Activated CD4-positive, alpha-beta T cell treated with anti-CD3 and anti-CD28 coated beads, Interleukin-2, amount 10 ng/mL, durations not matched to agents 24 days and 14 days (primary cell): ENCODE data around the gene WSCD1. TPM values are rescaled to one million over a fixed set of nuclear protein-coding genes. Genes with fewer than 3 reads are reported as not detected.

Experiments
- DNase-seq: peaks from one replicate; pipeline ENCODE4 v3.0.0; 2022
- H3K27ac Mint-ChIP-seq: one replicate; pipeline ENCODE4 v1.8.0; 2022; ENCODE audit warnings: mild to moderate bottlenecking, mixed read lengths
- H3K27me3 Mint-ChIP-seq: one replicate; pipeline ENCODE4 v1.8.0; 2022; ENCODE audit warnings: mixed read lengths
- H3K36me3 Mint-ChIP-seq: one replicate; pipeline ENCODE4 v1.8.0; 2022; ENCODE audit warnings: low read depth, mild to moderate bottlenecking, mixed read lengths
- H3K4me1 Mint-ChIP-seq: one replicate; pipeline ENCODE4 v1.8.0; 2021; ENCODE audit warnings: mixed read lengths
- H3K4me3 Mint-ChIP-seq: one replicate; pipeline ENCODE4 v1.8.0; 2022; ENCODE audit warnings: mild to moderate bottlenecking, moderate library complexity, mixed read lengths
- H3K9me3 Mint-ChIP-seq: one replicate; pipeline ENCODE4 v1.8.0; 2021; ENCODE audit warnings: mixed read lengths
- intact Hi-C: fragments of 100-400 bp; cut with micrococcal nuclease; formaldehyde crosslinking; loops from one replicate; pipeline ENCODE4 v1.15.1; 2023
- total RNA-seq: library from RNA; stranded (reverse); gene quantifications from 2 replicates; pipeline ENCODE4 v1.2.3, GENCODE V29; 2022

WSCD1 gene
- total RNA-seq, 1 donor from 2014 or later: not detected

DNA sequence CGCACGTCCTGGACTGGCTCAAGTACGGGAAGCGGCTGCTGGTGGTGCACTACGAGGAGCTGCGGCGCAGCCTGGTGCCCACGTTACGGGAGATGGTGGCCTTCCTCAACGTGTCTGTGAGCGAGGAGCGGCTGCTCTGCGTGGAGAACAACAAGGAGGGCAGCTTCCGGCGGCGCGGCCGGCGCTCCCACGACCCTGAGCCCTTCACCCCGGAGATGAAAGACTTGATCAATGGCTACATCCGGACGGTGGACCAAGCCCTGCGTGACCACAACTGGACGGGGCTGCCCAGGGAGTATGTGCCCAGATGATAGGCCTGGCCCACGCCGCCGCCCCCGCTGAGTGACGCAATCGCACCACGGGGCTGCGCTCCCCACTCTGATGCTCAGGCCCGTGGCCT, 50.2 kb downstream of the WSCD1 start:
- Mint-ChIP-seq H3K9me3 (peaks cover 5% of the 10 kb centered on the region), H3K36me3 (no peaks in the 10 kb centered on the region), H3K4me1 (no peaks in the 10 kb centered on the region), H3K27me3 (no peaks in the 10 kb centered on the region), H3K27ac (no peak overlapping the region), H3K4me3 (no peak overlapping the region)
- DNase-seq: no peak
- intact Hi-C loops: no loop called here

DNA sequence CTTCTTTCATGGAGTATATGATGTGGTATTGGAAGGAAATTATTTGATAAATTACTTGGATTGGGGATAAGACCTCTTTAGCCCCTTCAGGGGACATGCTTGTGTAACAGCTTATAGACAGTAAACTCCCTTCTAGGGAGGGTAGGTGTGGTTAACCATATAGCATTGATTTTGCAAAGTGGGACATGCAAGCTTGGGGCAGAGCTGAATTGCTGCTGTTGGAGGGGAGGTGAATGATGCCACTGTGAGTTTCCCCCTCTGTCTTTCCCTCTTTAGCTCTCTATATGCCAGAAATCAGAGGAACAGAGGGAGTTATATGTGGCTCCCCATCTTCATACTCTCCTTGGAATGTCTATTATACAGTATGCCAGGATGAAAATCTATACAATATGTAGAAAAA, 54.7 kb downstream of the WSCD1 start:
- no peak overlapping the region for H3K4me3 Mint-ChIP-seq
- H3K27me3 Mint-ChIP-seq: no peaks in the 10 kb centered on the region
- no peaks in the 10 kb centered on the region for H3K4me1 Mint-ChIP-seq
- intact Hi-C loops: no loop called here
- DNase-seq: no peak
- peaks cover 5% of the 10 kb centered on the region for H3K9me3 Mint-ChIP-seq
- H3K27ac Mint-ChIP-seq: no peak overlapping the region
- no peaks in the 10 kb centered on the region for H3K36me3 Mint-ChIP-seq

DNA sequence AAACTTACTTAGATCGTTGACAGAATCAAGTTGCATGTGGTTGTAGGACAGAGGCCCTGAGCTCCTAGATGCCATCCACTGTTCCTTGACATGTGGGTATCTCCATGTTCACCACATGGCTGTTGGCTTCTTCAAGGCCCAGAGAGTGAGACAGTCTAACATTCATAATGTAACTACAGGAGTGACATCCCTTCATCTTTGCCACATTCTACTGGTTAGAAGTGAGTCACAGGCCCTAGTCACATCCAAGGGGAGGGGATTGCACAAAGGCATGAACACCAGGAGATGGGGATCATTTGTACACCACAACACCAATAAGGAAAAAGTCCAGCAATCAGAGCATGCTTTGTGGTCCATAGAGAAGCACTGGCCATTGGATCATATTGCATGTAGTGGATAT, 56.6 kb downstream of the WSCD1 start:
- Mint-ChIP-seq H3K9me3 (peaks cover 5% of the 10 kb centered on the region), H3K27ac (no peak overlapping the region), H3K36me3 (no peaks in the 10 kb centered on the region), H3K27me3 (no peaks in the 10 kb centered on the region), H3K4me3 (no peak overlapping the region), H3K4me1 (no peaks in the 10 kb centered on the region)
- DNase-seq: no peak
- intact Hi-C loops: no loop called here

DNA sequence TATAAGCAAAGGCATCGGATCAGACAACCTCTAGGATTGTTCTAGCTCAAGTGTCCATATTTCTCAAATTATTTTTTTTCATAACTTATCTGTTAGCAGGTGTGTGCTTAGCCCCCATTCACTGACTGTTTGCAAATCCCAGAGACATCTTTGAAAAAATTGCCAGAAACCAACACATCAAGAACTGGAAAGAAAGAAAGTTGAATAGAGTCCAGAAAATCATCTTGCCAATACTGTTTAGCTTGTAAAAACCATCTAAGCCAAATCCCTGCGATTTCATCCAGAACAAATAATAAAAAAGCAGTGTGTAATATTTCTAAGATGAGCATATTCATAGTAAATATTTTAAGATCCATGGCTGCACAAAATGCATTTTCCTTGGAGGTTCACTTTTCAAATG, 64.5 kb downstream of the WSCD1 start:
- intact Hi-C loops: no loop called here
- H3K27ac Mint-ChIP-seq: no peak overlapping the region
- no peaks in the 10 kb centered on the region for H3K4me1 Mint-ChIP-seq
- no peak for DNase-seq
- H3K36me3 Mint-ChIP-seq: no peaks in the 10 kb centered on the region
- no peaks in the 10 kb centered on the region for H3K27me3 Mint-ChIP-seq
- no peak overlapping the region for H3K4me3 Mint-ChIP-seq
- no peaks in the 10 kb centered on the region for H3K9me3 Mint-ChIP-seq

DNA sequence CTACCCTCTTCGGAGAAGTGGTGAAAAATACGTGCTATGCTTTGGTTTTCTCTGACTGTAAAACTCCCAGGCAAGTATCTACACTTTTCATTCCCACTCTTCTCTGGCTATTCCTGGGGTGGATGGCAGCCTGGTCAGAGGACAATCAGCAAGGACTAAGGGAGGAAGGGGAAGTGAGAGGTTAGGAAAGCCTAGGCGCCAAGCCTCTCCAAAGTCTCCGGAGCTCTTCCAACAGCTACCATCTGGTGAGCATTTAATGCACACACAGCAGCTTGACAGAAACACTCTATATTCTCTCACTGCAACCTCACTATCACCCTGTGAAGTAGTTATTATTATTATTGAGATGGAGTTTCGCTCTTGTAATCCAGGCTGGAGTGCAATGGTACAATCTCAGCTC, 65.1 kb downstream of the WSCD1 start:
- intact Hi-C loops: no loop called here
- no peak overlapping the region for H3K4me3 Mint-ChIP-seq
- H3K4me1 Mint-ChIP-seq: no peaks in the 10 kb centered on the region
- H3K36me3 Mint-ChIP-seq: no peaks in the 10 kb centered on the region
- H3K27me3 Mint-ChIP-seq: no peaks in the 10 kb centered on the region
- H3K27ac Mint-ChIP-seq: no peak overlapping the region
- DNase-seq: no peak
- H3K9me3 Mint-ChIP-seq: no peaks in the 10 kb centered on the region

DNA sequence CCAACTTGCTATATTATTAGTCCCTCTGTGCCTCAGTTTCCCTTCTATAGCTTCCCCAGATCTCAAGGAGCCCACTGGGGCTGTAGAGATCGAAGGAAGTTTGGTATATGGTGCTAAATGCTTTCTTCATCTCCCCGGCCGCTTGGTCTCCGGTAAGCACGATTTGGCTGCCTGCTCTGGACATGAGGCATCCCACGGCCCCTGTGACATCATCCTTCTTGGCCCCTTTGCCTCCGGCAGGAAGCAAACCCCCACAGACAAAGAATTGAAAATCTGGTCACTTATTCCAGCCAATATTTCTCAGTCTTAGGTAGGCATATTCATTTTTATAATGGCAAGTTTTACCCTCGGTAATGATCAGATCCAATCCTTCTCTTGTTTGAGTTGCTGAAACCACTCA, 65.8 kb downstream of the WSCD1 start:
- Mint-ChIP-seq H3K4me3 (no peak overlapping the region), H3K27me3 (no peaks in the 10 kb centered on the region), H3K27ac (no peak overlapping the region), H3K36me3 (no peaks in the 10 kb centered on the region), H3K4me1 (no peaks in the 10 kb centered on the region), H3K9me3 (no peaks in the 10 kb centered on the region)
- intact Hi-C loops: no loop called here
- no peak for DNase-seq

DNA sequence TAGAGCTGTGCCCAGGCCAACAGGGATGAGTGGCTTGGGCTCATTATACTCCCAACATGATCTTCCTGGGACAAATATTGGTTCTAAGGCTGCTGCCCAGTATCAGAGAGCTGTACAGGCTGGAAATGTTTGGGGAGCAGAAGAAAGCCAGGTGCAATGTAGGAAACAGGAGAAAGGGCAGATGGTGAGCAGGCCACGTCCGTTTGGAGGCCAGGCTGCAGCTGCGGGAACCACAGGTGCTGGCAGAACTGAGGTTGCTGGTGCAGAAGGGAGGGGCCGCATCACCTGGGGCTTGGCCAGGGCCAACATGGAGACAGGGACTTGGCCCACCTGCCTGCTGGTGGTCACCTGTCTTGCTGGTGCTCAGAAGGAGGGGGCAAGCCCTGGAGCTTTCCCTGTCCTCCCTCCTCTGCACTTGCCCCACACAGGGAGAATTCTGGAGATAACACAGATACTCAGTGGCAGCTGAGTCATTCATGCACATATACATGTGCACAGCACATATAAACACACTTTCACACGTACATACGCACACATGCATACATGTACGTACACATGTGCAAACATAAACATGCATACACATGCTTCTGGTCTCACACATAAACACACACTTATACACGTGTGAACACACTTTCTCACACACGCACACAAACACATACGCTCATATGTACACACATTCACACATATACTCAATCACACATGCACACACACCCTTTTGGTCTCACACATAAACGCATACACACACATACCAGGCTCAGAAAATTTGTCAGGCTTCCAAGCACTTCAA, 67.7 kb downstream of the WSCD1 start:
- intact Hi-C loops: no loop called here

DNA sequence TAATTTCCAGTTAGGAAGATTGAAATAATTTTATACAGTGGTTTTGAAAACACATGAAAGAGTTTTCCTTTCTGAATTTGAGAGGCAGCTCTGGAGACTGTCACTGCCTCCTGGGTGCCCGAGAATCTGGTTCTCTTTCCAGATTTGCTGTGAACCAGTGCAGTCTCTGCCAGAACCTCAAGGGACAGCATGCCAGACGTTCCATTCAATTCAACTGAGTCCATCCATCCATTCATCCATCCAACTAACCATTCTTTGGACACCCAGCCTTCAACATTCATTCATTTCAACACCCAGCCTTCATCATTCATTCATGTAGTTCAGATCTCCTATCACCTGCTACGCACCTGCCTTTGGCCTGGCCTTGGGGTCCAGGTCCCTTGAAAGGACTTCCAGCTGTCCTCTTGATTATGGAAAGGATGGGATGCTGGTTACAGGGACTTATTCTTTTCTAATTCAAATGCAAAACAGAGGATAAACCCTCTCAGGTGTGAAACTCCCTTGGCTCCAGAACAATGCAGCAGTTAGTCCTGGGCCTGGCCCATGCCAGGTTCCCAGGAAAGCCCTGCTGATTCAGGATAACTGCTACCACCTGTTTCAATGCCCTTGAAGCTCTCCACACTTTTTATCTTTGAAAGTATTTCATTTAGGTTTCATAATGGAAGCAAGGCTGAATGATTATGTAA, 68.7 kb downstream of the WSCD1 start:
- Mint-ChIP-seq H3K4me3 (no peak overlapping the region), H3K27ac (no peak overlapping the region), H3K27me3 (no peaks in the 10 kb centered on the region), H3K4me1 (no peaks in the 10 kb centered on the region), H3K36me3 (no peaks in the 10 kb centered on the region), H3K9me3 (no peaks in the 10 kb centered on the region)
- no peak for DNase-seq
- intact Hi-C loops: no loop called here

More for the DNA sequence above, 67.7 kb downstream of the WSCD1 start:
- H3K4me3 Mint-ChIP-seq: no peak overlapping the region
- no peaks in the 10 kb centered on the region for H3K36me3 Mint-ChIP-seq
- no peak for DNase-seq
- H3K27ac Mint-ChIP-seq: no peak overlapping the region
- H3K9me3 Mint-ChIP-seq: no peaks in the 10 kb centered on the region
- no peaks in the 10 kb centered on the region for H3K27me3 Mint-ChIP-seq
- H3K4me1 Mint-ChIP-seq: no peaks in the 10 kb centered on the region

DNA sequence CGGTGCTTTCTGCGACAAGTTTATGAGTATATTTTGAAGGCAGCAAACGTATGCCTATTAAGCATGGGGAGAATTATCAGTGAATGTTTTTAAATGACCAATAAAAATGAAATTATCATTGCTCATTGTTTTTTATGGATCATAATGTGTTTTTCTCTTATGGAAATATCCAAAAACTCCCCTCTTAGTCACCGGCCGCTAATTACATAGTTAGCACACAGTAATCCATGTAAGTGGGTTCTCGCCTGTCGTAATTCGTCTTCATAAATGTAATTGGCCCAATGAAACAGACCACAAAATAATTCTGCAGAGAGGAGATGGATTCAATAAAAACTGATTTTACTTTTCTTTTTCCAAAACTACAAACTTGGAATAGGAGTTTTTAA, 69.3 kb downstream of the WSCD1 start:
- H3K4me1 Mint-ChIP-seq: no peaks in the 10 kb centered on the region
- H3K27me3 Mint-ChIP-seq: no peaks in the 10 kb centered on the region
- no peaks in the 10 kb centered on the region for H3K9me3 Mint-ChIP-seq
- no peaks in the 10 kb centered on the region for H3K36me3 Mint-ChIP-seq
- H3K27ac Mint-ChIP-seq: no peak overlapping the region
- intact Hi-C loops: no loop called here
- no peak for DNase-seq
- H3K4me3 Mint-ChIP-seq: no peak overlapping the region

DNA sequence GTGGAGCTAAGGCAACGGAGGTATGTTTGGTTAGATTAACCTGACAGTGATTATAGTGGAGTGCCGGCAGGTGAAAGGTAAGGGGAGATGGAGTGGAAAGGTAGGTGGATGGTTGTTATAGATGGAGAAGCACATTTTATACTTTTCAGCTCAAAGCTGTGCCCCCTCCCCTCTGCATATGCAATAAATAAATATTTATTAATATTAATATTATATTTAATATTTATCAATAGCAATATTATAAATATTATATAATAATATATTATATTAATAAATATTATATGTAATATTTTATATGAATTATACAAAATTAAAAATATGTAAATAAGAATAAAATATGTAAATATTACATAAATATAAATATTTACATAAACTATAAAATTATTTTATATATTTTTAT, 70.0 kb downstream of the WSCD1 start:
- no peak overlapping the region for H3K4me3 Mint-ChIP-seq
- H3K9me3 Mint-ChIP-seq: no peaks in the 10 kb centered on the region
- H3K36me3 Mint-ChIP-seq: no peaks in the 10 kb centered on the region
- H3K27me3 Mint-ChIP-seq: no peaks in the 10 kb centered on the region
- no peaks in the 10 kb centered on the region for H3K4me1 Mint-ChIP-seq
- intact Hi-C loops: no loop called here
- no peak overlapping the region for H3K27ac Mint-ChIP-seq
- DNase-seq: no peak

DNA sequence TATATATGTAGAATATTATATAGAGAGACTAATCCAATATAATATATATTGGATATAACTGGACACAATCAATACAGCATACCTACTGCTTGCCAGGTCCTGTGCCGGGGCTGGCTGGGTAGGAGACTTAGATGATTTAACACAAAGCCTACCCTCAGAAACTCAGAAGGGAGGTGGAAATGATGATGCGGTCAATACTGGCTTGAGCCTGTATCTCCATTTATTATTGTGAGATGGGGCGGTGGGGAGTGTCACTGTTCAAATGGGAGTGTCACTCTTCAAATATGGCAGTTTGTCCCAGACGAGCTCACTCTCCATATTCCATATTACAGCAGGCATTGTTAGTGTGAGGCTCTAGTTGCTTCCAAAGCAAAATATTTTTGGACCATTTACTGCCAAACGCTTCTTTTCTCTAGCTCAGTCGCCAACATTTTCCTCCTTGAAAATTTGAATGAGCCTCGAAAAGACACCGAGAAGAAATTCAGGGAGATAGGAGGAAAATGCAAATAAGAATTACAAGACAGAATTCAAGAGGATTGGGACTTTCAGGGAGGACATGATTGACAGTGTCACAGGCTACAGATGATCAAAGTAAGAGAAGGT, 70.7 kb downstream of the WSCD1 start:
- Mint-ChIP-seq H3K27ac (no peak overlapping the region), H3K4me1 (no peaks in the 10 kb centered on the region), H3K9me3 (no peaks in the 10 kb centered on the region), H3K4me3 (no peak overlapping the region), H3K27me3 (no peaks in the 10 kb centered on the region), H3K36me3 (no peaks in the 10 kb centered on the region)
- intact Hi-C loops: no loop called here
- no peak for DNase-seq

DNA sequence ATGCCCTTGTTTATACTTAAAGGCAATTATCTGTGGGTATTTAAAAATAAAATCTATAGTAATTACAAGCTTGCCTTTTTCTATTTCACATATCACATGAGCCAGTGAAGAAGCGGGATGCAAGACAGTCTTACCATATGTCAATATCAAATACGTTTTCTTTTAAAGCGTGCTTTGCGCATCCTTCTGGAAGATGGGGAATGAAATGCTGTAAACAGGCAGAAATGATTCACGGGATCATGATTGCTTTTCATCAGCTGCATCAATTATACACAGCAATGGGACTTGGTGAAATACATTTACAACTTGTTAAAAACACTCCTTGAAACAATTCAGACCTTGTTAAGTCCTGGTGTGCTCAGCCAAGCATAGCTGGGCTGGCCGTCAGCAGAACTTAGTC, 72.5 kb downstream of the WSCD1 start:
- intact Hi-C loops: no loop called here
- DNase-seq: no peak
- Mint-ChIP-seq H3K4me1 (no peaks in the 10 kb centered on the region), H3K27ac (no peak overlapping the region), H3K4me3 (no peak overlapping the region), H3K9me3 (no peaks in the 10 kb centered on the region), H3K27me3 (no peaks in the 10 kb centered on the region), H3K36me3 (no peaks in the 10 kb centered on the region)

DNA sequence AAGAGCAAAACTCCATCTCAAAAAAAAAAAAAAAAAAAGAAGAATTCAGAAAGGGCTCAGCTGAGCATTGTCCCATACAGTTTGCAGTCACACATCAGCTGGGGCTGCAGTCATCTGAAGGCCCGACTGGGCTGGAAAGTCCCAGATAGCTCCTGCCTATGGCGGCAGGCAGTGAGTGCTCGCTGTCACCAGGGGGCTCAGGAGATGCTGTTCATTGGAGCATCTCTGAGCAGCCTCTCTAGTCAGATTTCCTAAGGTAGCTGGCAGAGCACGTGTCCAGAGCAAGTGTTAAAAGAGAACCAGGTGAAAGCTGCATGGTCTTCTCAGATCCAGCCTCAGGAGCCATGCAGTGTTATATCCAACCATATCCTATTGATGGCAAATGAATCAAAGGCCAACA, 75.8 kb downstream of the WSCD1 start:
- H3K4me1 Mint-ChIP-seq: no peaks in the 10 kb centered on the region
- no peak for DNase-seq
- intact Hi-C loops: no loop called here
- no peak overlapping the region for H3K27ac Mint-ChIP-seq
- H3K9me3 Mint-ChIP-seq: peaks cover 4% of the 10 kb centered on the region
- no peaks in the 10 kb centered on the region for H3K36me3 Mint-ChIP-seq
- no peak overlapping the region for H3K4me3 Mint-ChIP-seq
- H3K27me3 Mint-ChIP-seq: no peaks in the 10 kb centered on the region

DNA sequence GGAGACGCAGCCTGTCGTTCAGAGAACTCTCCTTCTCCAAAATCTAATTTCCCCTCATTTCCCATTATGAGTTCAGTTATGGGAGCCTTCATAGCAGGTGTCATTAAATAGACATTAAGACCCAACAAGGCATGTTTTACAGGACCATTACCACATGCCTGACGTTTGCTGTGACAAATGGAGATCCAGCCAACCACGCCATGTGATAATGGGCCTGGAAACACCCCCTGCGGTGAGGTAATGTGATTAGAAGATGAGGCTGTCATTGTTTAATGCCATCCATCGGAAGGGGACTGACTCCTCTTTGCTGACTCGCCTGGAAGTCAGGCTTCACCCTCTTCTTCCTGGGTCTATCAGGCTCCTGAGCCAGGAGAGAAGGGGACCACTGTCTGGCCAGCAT, 76.9 kb downstream of the WSCD1 start:
- no peak overlapping the region for H3K27ac Mint-ChIP-seq
- intact Hi-C loops: no loop called here
- no peaks in the 10 kb centered on the region for H3K36me3 Mint-ChIP-seq
- no peaks in the 10 kb centered on the region for H3K4me1 Mint-ChIP-seq
- H3K4me3 Mint-ChIP-seq: no peak overlapping the region
- DNase-seq: no peak
- no peaks in the 10 kb centered on the region for H3K27me3 Mint-ChIP-seq
- peaks cover 4% of the 10 kb centered on the region for H3K9me3 Mint-ChIP-seq
